Raji (cell line): ENCODE results near the gene NAT14.

ENCODE experiments used
- POLR2A ChIP-seq: IDR thresholded peaks from 2 replicates; pipeline ENCODE4 v1.6.1; 2011; ENCODE audit warnings: low read depth, low read length, control low read depth; ENCODE audit not compliant: insufficient read depth

The NAT14 gene

DNA sequence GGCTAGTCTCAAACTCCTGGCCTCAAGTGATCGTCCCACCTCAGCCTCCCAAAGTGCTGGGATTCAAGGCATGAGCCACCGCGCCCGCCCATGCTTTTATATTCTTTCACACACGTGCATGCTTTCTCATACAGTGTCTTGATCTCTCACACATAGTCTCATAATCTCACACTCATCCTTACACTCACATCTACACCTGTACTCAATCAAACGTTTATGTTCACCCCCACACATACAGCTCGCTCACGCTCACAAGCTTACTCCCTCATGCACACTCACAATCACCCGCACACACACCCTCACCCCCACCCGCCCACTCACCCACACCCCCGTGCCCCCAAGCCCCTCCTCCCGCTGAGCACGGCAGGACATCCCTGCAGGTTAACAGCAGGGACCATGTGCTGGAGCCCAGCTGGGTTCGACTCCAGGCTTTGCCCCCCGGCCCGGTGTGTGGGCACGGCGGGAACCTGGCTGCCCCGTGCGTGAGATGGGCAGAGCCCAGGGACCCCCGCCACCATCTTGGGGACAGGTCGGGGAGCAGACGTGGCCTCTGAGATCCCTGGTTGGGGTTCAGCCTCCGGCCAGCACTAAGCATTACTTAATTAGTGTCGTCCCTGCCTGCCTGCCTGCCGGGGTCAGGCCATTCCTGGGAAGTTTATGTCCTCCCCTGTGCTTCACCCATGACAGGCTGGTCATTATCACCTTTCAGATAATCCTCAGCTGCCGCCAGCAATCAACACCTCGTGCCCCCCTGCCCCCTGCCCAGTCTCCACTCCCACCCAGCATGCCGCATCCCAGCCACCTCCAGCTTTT lies 40.5 kb downstream of the NAT14 start:
- no peak for TF ChIP-seq POLR2A

DNA sequence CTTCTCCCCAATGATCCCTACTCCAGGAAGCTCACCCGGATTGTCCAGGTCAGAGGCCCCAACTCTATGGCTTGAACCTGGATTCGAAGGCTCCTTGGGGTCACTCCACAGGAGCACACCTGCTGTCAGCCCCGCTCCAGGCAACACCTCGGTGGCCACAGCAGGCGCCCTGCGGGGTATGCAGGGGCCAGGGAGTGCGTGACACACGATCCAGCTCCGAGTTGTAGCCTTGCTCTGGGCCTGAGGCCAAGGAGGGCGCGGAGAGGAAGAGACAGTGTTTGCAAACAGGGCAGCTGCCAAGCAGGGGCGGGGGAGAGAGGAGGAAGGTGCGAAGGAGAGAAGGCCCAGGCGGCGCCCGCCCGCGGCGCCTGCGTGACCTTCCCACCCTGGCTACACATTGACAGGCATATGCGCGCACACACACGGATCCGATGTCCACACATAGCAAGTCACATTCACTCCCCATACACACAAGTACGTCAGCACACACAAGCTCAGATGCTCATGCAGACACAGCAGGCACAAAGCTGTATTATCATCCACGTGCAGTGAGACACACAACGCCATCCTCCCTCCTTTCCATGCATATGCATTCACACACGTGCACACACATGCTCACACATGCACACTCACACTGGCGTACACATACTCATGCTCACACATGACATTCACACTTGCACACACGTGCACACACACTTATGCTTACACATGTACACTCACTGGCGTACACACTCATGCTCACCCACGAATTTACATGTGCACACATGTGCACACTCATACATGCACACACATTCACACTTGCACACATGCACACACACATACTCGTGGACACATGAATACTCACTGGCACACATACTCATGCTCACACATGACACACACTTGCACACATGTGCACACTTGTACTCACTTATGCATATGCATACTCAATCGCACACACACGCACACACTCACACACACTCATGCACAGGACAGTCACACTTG lies 41.5 kb downstream of the NAT14 start:
- TF ChIP-seq POLR2A = no peak

DNA sequence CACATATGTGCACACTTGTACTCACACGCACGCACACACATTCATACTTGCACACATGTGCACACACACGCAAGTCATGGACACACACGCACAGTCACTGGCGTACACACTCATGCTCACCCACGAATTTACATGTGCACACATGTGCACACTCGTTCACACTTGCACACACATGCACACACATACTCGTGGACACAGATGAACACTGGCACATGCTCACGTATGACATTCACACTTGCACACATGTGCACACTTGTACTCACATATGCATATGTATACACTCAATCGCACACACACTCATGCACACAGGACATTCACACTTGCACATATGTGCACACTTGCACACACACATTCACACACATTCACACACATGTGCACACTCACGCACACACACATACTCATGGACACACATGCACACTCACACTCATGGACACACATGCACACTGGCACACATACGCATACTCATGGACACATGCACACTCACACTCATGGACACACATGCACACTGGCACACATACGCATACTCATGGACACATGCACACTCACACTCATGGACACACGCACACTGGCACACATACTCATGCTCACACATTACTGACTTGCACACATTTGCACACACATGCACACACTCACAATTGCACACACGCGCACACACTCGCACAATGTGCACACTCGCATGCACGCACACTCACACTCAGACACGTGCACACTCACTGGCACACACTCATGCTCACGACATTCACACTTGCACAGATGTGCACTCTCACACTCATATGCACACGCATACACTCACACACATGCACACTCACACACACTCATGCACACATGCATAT lies 42.4 kb downstream of the NAT14 start:
- TF ChIP-seq POLR2A = no peak

DNA sequence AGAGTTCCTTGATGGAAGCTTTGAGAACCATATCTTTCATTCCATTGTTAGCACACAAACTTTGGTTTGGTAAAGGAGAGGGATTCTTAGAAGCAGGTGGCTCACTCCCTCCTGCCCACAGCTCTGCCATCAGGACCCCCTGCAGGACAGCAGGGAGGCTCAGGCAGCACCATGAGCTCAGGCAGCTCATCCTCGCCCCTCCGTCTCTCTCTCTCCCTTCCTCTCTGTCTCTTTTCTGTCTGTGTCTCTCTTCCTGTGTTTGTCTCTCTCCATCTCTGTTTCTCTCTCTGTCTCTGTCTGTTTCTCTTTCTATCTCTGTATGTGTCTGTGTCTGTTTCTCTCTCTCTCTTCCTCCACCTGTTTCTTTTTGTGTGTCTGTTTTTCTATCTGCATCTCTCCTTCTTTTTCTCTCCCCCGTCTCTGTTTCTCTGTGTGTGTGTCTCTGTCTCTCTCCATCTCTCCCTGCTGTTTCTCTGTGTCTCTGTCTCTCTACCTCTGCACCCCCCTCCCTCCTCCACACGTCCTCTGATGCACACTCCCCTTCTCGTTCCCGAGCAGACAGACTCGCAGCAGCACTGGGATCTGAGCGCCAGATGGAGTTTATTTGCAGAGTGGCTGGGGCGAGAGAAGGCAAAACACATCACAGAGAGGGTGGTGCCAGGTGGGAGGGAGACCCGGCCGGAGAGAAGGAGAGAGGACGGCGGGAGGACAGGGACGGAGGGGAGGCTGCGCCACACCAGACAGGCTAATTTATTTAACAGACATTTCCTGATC lies 43.2 kb downstream of the NAT14 start:
- no peak for TF ChIP-seq POLR2A

DNA sequence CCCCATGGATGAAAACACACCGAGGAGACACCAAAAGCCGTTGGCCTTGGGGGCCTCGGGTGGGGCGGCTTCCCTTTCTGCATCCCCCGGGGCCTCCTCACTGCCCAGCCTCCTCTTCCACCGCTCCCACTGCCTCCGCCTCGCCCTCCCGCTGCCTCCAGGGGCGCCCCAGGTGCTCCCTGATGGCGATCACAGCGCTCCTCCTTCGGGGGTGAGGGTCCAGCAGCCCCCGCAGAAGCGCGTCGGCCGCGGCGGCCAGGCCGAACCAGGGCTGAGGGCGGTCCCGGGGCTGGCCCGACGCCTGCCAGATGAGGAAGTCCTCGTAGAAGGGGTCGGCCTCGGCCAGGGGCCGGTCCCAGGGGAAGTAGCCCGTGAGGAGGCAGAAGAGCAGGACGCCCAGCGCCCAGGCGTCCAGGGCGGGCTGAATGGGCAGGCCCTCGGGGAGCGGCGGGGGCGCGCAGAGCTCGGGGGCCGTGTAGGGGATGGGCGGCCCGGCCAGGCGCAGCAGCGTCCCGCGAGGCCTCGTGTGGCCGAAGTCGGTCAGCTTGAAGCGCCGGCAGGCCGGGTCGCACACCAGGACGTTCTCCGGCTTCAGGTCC lies 44.7 kb downstream of the NAT14 start:
- TF ChIP-seq POLR2A = no peak

DNA sequence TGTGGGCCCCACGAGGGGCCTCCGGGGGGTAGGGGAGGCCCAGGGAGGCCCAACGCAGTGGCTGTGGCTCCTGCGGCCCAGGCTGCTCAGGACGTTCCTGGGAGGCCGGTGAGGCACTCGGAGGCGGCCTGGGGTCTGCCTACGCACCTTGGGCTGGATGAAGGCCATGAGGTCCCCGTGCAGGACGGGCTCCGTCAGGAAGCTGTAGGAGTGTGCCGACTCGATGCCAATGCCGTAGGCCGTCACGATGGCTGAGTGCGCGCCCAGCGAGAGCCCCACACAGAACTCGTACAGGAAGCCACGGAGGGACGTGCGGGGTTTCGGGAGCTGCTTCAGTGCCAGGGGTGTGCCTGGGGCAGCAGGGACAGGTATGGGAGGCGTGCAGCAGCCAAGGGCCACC lies 46.0 kb downstream of the NAT14 start:
- no peak for TF ChIP-seq POLR2A

DNA sequence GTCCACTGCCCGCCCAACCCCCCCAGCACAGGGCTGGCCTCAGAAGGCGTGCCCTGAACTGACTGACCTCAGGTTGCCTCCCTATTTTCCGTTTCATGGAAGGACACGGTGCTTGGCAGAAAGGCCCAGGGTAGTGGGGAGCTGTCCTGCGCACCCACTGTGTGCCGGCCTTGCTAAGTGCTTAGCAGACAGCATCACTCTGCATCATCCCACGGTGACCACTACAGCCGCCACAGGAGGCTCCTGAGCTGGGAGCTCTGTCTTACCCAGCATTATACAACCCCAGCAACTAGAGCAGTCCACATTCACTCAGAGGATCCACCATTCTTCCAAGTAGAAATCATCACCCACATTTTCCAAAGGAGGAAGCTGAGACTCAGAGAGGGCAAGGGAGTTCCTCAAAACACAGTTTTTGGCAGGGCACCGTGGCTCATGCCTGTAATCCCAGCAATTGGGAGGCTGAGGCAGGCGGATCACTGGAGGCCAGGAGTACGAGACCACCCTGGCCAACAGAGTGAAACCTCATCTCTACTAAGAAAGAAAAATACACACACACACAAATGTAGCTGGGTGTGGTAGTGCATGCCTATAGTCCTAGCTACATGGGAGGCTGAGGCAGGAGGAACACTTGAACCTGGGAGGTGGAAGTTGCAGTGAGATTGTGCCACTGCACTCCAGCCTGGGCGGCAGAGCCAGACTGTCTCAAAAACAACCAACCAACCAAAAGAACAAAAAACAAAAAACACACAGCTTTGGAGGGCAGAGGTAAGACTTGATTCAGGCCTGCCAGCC lies 50.4 kb downstream of the NAT14 start:
- no peak for TF ChIP-seq POLR2A

DNA sequence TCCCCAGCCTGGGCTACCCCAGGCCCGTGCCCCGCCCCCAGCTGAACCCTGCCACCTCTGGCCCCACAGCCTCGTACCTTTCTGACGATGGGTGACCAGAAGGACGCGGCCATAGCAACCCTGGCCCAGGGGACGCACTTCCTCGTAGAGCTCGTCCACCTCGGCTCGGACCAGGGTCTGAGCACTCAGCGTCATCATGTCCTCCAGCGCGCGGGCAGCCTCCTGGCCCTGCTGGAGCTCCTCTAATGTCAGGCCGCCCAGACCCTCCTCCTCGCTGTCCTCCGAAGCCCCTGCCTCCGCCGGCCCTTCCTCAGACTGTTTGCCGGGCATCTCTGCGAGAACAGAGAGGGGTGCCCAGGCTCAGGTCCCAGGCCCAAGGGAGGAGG lies 51.0 kb downstream of the NAT14 start:
- TF ChIP-seq POLR2A = no peak

DNA sequence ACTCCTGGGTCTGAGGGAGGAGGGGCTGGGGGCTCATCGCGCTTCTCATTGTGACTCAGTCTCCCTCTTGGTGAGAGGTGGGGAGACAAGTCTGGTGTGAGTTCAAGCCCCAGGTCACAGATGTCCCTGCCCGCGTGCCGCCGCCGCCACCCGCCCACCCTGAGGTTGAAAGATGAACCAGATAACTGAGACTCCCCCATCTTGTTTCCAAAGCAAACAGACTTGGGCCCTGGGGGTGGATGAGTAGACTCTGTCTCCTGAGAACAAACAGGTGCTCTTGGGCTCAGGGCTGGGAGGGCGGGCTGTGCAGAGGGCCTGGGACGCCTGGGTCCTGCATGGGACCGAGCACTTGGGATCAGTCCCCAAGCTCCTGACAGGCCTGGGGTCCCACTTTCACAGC lies 51.4 kb downstream of the NAT14 start:
- no peak for TF ChIP-seq POLR2A
